ENCODE results near the gene SEZ6L. TPM values are rescaled to one million over a fixed set of nuclear protein-coding genes. Genes with fewer than 3 reads are reported as not detected.

SEZ6L gene
- polyA plus RNA-seq, 2 donors = 0.01 to 0.04 TPM

DNA sequence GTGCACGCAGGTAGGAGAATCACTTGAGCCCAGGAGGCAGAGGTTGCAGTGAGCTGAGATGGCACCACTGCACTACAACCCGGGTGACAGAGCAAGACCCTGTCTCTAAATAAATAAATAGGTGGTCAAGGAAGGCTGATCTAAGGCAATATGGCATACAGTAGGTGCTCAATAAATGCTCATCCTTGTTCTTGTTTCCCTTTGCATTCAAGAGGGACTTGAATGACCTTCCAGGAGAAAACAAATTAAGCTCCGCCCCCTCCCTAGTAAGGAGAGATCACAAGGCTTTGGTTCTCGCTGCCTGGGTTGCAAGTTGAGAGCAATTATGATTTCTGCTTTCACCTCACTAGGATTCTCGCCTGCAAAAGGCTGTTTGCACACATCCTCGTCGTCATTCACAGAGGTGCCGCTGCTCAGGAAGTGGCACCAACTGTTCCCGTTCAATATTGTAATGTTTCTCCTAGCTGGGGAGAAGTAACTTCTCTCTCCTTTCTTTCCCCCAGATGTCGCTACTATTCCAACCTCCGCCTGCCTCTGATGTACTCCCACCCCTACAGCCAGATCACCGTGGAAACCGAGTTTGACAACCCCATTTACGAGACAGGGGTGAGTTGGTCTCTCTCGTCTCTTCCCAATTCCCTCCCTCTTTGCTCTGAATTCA lies 208.0 kb downstream of the SEZ6L start:
- no peaks in the 10 kb centered on the region for H3K27me3 ChIP-seq (ENCODE audit: control insufficient read depth in 1 of 2, insufficient read depth in 2 of 2, low read length in 2 of 2)
- WGBS, 2 donors = 23 to 33% methylated on average over 15 of the region's 15 CpGs
- no peaks in the 10 kb centered on the region for H3K36me3 ChIP-seq (ENCODE audit: control insufficient read depth in 2 of 2, insufficient read depth in 2 of 2, low read length in 1 of 2)
- no peak overlapping the region for H3K27ac ChIP-seq (ENCODE audit: low read depth in 2 of 2, low read length in 1 of 2)
- H3K9me3 ChIP-seq (ENCODE audit: control insufficient read depth in 2 of 2, insufficient read depth in 1 of 2, low read depth in 1 of 2, low read length in 1 of 2) = peaks cover 0 to 7% of the 10 kb centered on the region in 2 donors
- no peak overlapping the region for H3K4me3 ChIP-seq (ENCODE audit: low read depth in 1 of 2, low read length in 2 of 2)
- H3K4me1 ChIP-seq (ENCODE audit: control insufficient read depth in 2 of 2, insufficient read depth in 2 of 2, low read length in 1 of 2) = no peaks in the 10 kb centered on the region

- Histone ChIP-seq H3K9me3 (ENCODE audit: control insufficient read depth in 2 of 2, insufficient read depth in 1 of 2, low read depth in 1 of 2, low read length in 1 of 2) (peaks cover 0 to 7% of the 10 kb centered on the region in 2 donors), H3K4me1 (ENCODE audit: control insufficient read depth in 2 of 2, insufficient read depth in 2 of 2, low read length in 1 of 2) (no peaks in the 10 kb centered on the region), H3K27ac (ENCODE audit: low read depth in 2 of 2, low read length in 1 of 2) (no peak overlapping the region), H3K4me3 (ENCODE audit: low read depth in 1 of 2, low read length in 2 of 2) (no peak overlapping the region), H3K27me3 (ENCODE audit: control insufficient read depth in 1 of 2, insufficient read depth in 2 of 2, low read length in 2 of 2) (peaks cover 0 to 5% of the 10 kb centered on the region in 2 donors), H3K36me3 (ENCODE audit: control insufficient read depth in 2 of 2, insufficient read depth in 2 of 2, low read length in 1 of 2) (no peaks in the 10 kb centered on the region)
- WGBS, 2 donors = 76 to 77% methylated on average over 10 of the region's 10 CpGs
Measured at GRCh38 chr22:26380072-26380830, 211.0 kb downstream of the SEZ6L start.

DNA sequence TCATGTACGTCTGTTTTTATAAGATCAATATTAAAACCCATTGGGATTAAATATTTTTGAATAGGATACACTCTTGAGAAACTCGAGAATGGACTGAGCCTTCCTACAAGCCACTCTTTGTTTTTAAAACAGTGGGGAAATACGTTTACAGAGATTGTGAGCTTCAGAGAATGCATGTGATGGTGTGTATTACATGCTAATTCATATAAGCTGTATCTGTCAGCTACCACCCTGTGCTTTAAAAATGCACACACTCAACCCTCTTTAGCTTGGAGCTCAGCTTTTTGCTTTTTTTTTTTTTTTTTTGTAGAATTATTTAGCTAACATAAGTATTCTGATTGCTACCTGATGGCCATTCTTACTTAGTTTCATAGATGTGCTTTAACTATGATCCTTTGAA lies 213.5 kb downstream of the SEZ6L start:
- 52 to 56% methylated on average over 3 of the region's 3 CpGs for WGBS, 2 donors
- no peak overlapping the region for H3K27ac ChIP-seq (ENCODE audit: low read depth in 2 of 2, low read length in 1 of 2)
- no peak overlapping the region for H3K4me3 ChIP-seq (ENCODE audit: low read depth in 1 of 2, low read length in 2 of 2)
- no peaks in the 10 kb centered on the region for H3K4me1 ChIP-seq (ENCODE audit: control insufficient read depth in 2 of 2, insufficient read depth in 2 of 2, low read length in 1 of 2)
- H3K36me3 ChIP-seq (ENCODE audit: control insufficient read depth in 2 of 2, insufficient read depth in 2 of 2, low read length in 1 of 2) = no peaks in the 10 kb centered on the region
- H3K27me3 ChIP-seq (ENCODE audit: control insufficient read depth in 1 of 2, insufficient read depth in 2 of 2, low read length in 2 of 2) = peaks cover 0 to 5% of the 10 kb centered on the region in 2 donors
- H3K9me3 ChIP-seq (ENCODE audit: control insufficient read depth in 2 of 2, insufficient read depth in 1 of 2, low read depth in 1 of 2, low read length in 1 of 2) = peaks cover 0 to 7% of the 10 kb centered on the region in 2 donors

GRCh38 chr22:26383968-26384556 lies 214.8 kb downstream of the SEZ6L start:
- Histone ChIP-seq H3K27ac (ENCODE audit: low read depth in 2 of 2, low read length in 1 of 2) (no peak overlapping the region), H3K4me1 (ENCODE audit: control insufficient read depth in 2 of 2, insufficient read depth in 2 of 2, low read length in 1 of 2) (no peaks in the 10 kb centered on the region), H3K36me3 (ENCODE audit: control insufficient read depth in 2 of 2, insufficient read depth in 2 of 2, low read length in 1 of 2) (no peaks in the 10 kb centered on the region), H3K4me3 (ENCODE audit: low read depth in 1 of 2, low read length in 2 of 2) (no peak overlapping the region), H3K9me3 (ENCODE audit: control insufficient read depth in 2 of 2, insufficient read depth in 1 of 2, low read depth in 1 of 2, low read length in 1 of 2) (peaks cover 0 to 4% of the 10 kb centered on the region in 2 donors), H3K27me3 (ENCODE audit: control insufficient read depth in 1 of 2, insufficient read depth in 2 of 2, low read length in 2 of 2) (peaks cover 0 to 5% of the 10 kb centered on the region in 2 donors)
- 72 to 75% methylated on average over 7 of the region's 7 CpGs for WGBS, 2 donors

DNA sequence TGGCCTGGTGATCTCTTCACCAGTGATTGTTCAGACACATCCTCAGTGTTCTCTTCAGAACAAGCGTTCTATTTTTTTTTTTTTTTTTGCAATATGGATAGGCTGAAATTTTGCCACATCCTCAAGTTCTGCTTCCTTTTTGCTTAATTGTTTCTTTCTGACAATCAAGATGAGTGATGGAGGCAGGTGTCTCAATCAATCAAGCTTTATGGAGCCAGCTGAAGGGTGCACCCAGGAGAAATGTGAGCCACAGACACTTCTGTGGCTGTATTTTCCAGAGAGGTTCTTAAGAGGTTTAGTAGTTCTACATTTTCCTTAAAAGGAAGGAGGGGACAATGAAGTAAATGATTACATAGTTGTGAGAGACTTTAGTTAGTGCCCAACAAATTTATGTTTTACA lies 215.9 kb downstream of the SEZ6L start:
- WGBS, 2 donors = 63 to 71% methylated on average over 1 of the region's 1 CpG
- no peak overlapping the region for H3K4me3 ChIP-seq (ENCODE audit: low read depth in 1 of 2, low read length in 2 of 2)
- no peak overlapping the region for H3K27ac ChIP-seq (ENCODE audit: low read depth in 2 of 2, low read length in 1 of 2)
- no peaks in the 10 kb centered on the region for H3K9me3 ChIP-seq (ENCODE audit: control insufficient read depth in 2 of 2, insufficient read depth in 1 of 2, low read depth in 1 of 2, low read length in 1 of 2)
- H3K36me3 ChIP-seq (ENCODE audit: control insufficient read depth in 2 of 2, insufficient read depth in 2 of 2, low read length in 1 of 2) = no peaks in the 10 kb centered on the region
- peaks cover 0 to 5% of the 10 kb centered on the region in 2 donors for H3K27me3 ChIP-seq (ENCODE audit: control insufficient read depth in 1 of 2, insufficient read depth in 2 of 2, low read length in 2 of 2)
- no peaks in the 10 kb centered on the region for H3K4me1 ChIP-seq (ENCODE audit: control insufficient read depth in 2 of 2, insufficient read depth in 2 of 2, low read length in 1 of 2)

GRCh38 chr22:26389125-26389524 lies 219.9 kb downstream of the SEZ6L start:
- WGBS, 2 donors = 75 to 87% methylated on average over 3 of the region's 3 CpGs
- peaks cover 0 to 4% of the 10 kb centered on the region in 2 donors for H3K27me3 ChIP-seq (ENCODE audit: control insufficient read depth in 1 of 2, insufficient read depth in 2 of 2, low read length in 2 of 2)
- H3K36me3 ChIP-seq (ENCODE audit: control insufficient read depth in 2 of 2, insufficient read depth in 2 of 2, low read length in 1 of 2) = no peaks in the 10 kb centered on the region

DNA sequence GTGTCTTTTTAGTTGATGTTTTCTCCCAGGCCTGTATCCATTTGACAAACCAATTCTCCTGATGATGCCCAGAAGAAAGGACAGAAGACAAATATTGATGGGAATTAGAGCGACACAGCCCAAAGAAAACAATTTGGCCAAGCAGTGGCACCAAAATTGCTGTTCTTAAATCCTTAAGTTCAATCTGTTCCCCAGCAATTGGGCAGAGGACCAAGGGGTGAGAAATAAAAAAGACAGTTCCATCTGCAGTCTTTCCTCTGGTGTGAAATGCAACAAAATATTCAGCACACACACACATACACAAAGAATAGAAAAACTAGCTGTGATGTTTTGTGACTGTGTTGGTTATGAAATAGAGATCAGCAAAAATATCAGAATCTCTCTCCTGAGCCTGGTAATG lies 221.8 kb downstream of the SEZ6L start:
- Histone ChIP-seq H3K9me3 (ENCODE audit: control insufficient read depth in 2 of 2, insufficient read depth in 1 of 2, low read depth in 1 of 2, low read length in 1 of 2) (no peaks in the 10 kb centered on the region), H3K27me3 (ENCODE audit: control insufficient read depth in 1 of 2, insufficient read depth in 2 of 2, low read length in 2 of 2) (peaks cover 0 to 4% of the 10 kb centered on the region in 2 donors), H3K4me3 (ENCODE audit: low read depth in 1 of 2, low read length in 2 of 2) (no peak overlapping the region), H3K27ac (ENCODE audit: low read depth in 2 of 2, low read length in 1 of 2) (no peak overlapping the region), H3K4me1 (ENCODE audit: control insufficient read depth in 2 of 2, insufficient read depth in 2 of 2, low read length in 1 of 2) (no peaks in the 10 kb centered on the region), H3K36me3 (ENCODE audit: control insufficient read depth in 2 of 2, insufficient read depth in 2 of 2, low read length in 1 of 2) (no peaks in the 10 kb centered on the region)
- 76% methylated on average over 1 of the region's 1 CpG for WGBS, 2 donors

More at GRCh38 chr22:26389125-26389524, 219.9 kb downstream of the SEZ6L start:
- Histone ChIP-seq H3K4me1 (ENCODE audit: control insufficient read depth in 2 of 2, insufficient read depth in 2 of 2, low read length in 1 of 2) (no peaks in the 10 kb centered on the region), H3K27ac (ENCODE audit: low read depth in 2 of 2, low read length in 1 of 2) (no peak overlapping the region), H3K9me3 (ENCODE audit: control insufficient read depth in 2 of 2, insufficient read depth in 1 of 2, low read depth in 1 of 2, low read length in 1 of 2) (no peaks in the 10 kb centered on the region), H3K4me3 (ENCODE audit: low read depth in 1 of 2, low read length in 2 of 2) (no peak overlapping the region)

DNA sequence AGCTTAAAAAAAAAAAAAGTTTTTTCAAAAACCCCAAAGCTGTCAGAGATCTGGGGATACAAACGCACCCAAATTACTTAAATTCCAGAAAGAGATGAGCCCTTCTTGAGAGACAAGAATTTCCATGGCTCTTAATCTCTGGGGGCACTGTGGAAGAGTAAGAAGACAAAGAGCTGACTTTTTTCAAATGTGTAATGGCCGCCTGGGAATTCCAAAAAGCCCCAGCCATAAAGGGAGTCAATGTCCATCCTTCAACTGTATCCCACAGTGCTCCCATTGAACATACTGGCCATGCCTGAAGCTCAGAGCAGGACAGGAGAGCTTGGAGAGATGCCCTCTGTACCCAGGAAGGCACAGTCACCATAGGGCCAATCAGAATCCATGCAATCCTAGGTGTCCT lies 222.4 kb downstream of the SEZ6L start:
- Histone ChIP-seq H3K4me3 (ENCODE audit: low read depth in 1 of 2, low read length in 2 of 2) (no peak overlapping the region), H3K27ac (ENCODE audit: low read depth in 2 of 2, low read length in 1 of 2) (no peak overlapping the region), H3K27me3 (ENCODE audit: control insufficient read depth in 1 of 2, insufficient read depth in 2 of 2, low read length in 2 of 2) (peaks cover 0 to 4% of the 10 kb centered on the region in 2 donors), H3K9me3 (ENCODE audit: control insufficient read depth in 2 of 2, insufficient read depth in 1 of 2, low read depth in 1 of 2, low read length in 1 of 2) (no peaks in the 10 kb centered on the region), H3K4me1 (ENCODE audit: control insufficient read depth in 2 of 2, insufficient read depth in 2 of 2, low read length in 1 of 2) (no peaks in the 10 kb centered on the region), H3K36me3 (ENCODE audit: control insufficient read depth in 2 of 2, insufficient read depth in 2 of 2, low read length in 1 of 2) (no peaks in the 10 kb centered on the region)
- WGBS, 2 donors = 71 to 77% methylated on average over 2 of the region's 2 CpGs

DNA sequence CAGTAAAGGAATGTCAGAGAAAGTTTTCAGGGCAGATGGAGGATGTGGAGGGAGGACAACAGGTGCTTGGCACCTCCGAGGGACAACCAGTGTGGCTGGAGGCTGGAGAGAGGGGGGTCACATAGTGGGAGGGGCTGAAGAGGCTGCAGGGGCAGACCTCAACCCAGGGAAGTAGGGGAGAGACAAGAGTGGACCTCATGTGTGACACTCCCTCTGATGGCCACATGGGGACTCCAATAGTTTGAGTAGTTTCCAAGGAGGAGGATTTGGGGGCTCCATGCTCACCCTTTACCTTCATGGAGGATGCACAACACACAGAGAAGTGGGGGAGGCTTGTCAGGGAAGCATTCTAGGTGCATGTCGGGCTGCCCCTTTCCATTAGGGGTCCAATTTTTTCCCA lies 224.7 kb downstream of the SEZ6L start:
- no peak overlapping the region for H3K27ac ChIP-seq (ENCODE audit: low read depth in 2 of 2, low read length in 1 of 2)
- peaks cover 0 to 4% of the 10 kb centered on the region in 2 donors for H3K27me3 ChIP-seq (ENCODE audit: control insufficient read depth in 1 of 2, insufficient read depth in 2 of 2, low read length in 2 of 2)
- WGBS, 2 donors = 55 to 57% methylated on average over 2 of the region's 2 CpGs
- no peaks in the 10 kb centered on the region for H3K9me3 ChIP-seq (ENCODE audit: control insufficient read depth in 2 of 2, insufficient read depth in 1 of 2, low read depth in 1 of 2, low read length in 1 of 2)
- H3K4me3 ChIP-seq (ENCODE audit: low read depth in 1 of 2, low read length in 2 of 2) = no peak overlapping the region
- H3K4me1 ChIP-seq (ENCODE audit: control insufficient read depth in 2 of 2, insufficient read depth in 2 of 2, low read length in 1 of 2) = no peaks in the 10 kb centered on the region
- no peaks in the 10 kb centered on the region for H3K36me3 ChIP-seq (ENCODE audit: control insufficient read depth in 2 of 2, insufficient read depth in 2 of 2, low read length in 1 of 2)

Measured in esophagus (tissue), 2 donors.